ENCODE results near the gene HS6ST2.

DNA sequence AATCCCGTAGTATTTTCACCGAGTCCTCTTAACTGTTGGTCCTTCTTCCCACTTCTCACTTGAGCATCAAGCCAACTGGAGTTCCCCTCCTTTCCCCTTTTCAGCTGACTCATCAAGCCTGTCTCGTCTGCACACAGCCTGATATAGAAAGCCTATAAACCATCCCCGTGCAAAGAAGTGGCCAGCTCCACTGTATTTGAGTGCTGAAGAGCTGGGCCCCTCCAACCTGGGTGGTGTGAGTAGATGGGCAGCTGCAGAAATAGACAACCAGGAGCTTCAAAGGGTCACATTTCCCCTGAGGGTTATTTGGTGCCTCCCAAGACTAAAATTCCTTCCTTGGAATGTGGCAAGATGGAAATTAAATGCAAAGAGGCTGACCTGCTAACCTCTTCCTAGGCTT, 199.7 kb downstream of the HS6ST2 start:
- no peak for TF ChIP-seq POLR2A (IDR thresholded peaks at IDR 0.05; ENCODE audit: low read depth, low read length)
- TF ChIP-seq TAF1 (IDR thresholded peaks at IDR 0.05; ENCODE audit: borderline replicate concordance, low read depth, low read length) = no peak

Data from GM12892 (cell line).